K562 (cell line): ENCODE results near the gene SLC2A10. TPM values are rescaled to one million over a fixed set of nuclear protein-coding genes. Genes with fewer than 3 reads are reported as not detected.
A peak's percentile ranks its signal among the peaks of the same experiment; 100 is the strongest.

Source experiments
- ATAC-seq: fragments of 200-7000 bp; cut with Tn5 transposase; 3 replicates; pipeline ENCODE4 v1.9.1; 2020; ENCODE audit warnings: moderate library complexity
- BruUV-seq: library from RNA; stranded (reverse); fragments of 400-500 nt; replicated peaks from 2 replicates; lab custom pipeline; 2021; lab: Mats Ljungman, UMichigan
- CTCF ChIA-PET: fragments of 300-600 bp; formaldehyde crosslinking; extraction: SDS; loops from one replicate; lab custom pipeline; 2021; ENCODE audit warnings: low intra/inter-chr PET ratio; lab: Yijun Ruan, JAX
- POLR2A ChIA-PET: fragments of 300-600, 350-650 bp; sonication (Branson Sonifier 250); formaldehyde crosslinking; extraction: SDS; loops from one replicate; lab custom pipeline; 2021; ENCODE audit warnings: antibody characterized with exemption, inconsistent platforms; lab: Yijun Ruan, JAX
- DNase-seq, 4 experiments: peaks; one replicate each; pipeline versions ENCODE4 v3.0.0 to v3.0.0-alpha.2; 2011 to 2018; ENCODE audit warnings: low spot score in 3 of 4, mixed read lengths in 3 of 4; ENCODE audit errors: extremely low read depth in 1 of 4
- FAIRE-seq: peaks from 2 replicates; lab custom pipeline; 2011; peaks lifted over from hg19 to GRCh38; lab: Jason Lieb, UNC
- H2AFZ ChIP-seq: 2 replicates; pipeline ENCODE4 v1.6.0; 2011; ENCODE audit warnings: low read depth, low read length, control low read depth, inconsistent platforms
- H3K27ac ChIP-seq: fragments of 200-600 bp; 3 replicates; pipeline ENCODE4 v1.8.0; 2011; ENCODE audit warnings: low read depth, mild to moderate bottlenecking, control low read depth, inconsistent platforms, low read length, moderate library complexity, mixed read lengths; ENCODE audit errors: extremely low read depth
- H3K27me3 ChIP-seq, 2 experiments: fragments of 300-600 bp in 1 of 2; 2 replicates in 1 of 2; 3 replicates in 1 of 2; pipeline versions ENCODE4 v1.6.0 to v1.8.0; 2011; ENCODE audit warnings: inconsistent platforms in 2 of 2, low read length in 2 of 2, mild to moderate bottlenecking in 1 of 2, mixed read lengths in 1 of 2, moderate library complexity in 1 of 2; ENCODE audit not compliant: control insufficient read depth in 2 of 2, insufficient read depth in 2 of 2
- H3K36me3 ChIP-seq: fragments of 300-600 bp; 3 replicates; pipeline ENCODE4 v1.8.0; 2011; ENCODE audit warnings: mild to moderate bottlenecking, low read length, inconsistent platforms; ENCODE audit not compliant: control insufficient read depth, insufficient read depth
- H3K4me1 ChIP-seq, 2 experiments: fragments of 200-600 bp in 1 of 2; replicated peaks in 1 of 2; 2 replicates in 1 of 2; 3 replicates in 1 of 2; pipeline versions ENCODE4 v1.5.1 to v1.8.0; 2011; ENCODE audit warnings: inconsistent platforms in 2 of 2, low read length in 2 of 2, mild to moderate bottlenecking in 1 of 2, mixed read lengths in 1 of 2, moderate library complexity in 1 of 2; ENCODE audit not compliant: control insufficient read depth in 2 of 2, insufficient read depth in 2 of 2
- H3K4me2 ChIP-seq: 2 replicates; pipeline ENCODE4 v1.6.1; 2011; ENCODE audit warnings: low read length, control low read depth, inconsistent platforms, mixed read lengths; ENCODE audit not compliant: insufficient read depth
- H3K4me3 ChIP-seq: fragments of 200-600 bp; sonication (generic), shearing (Covaris generic); 2 replicates; pipeline ENCODE4 v1.5.1; 2016; ENCODE audit warnings: control low read depth, inconsistent platforms
- H3K79me2 ChIP-seq: fragments of 200-600 bp; 3 replicates; pipeline ENCODE4 v1.8.0; 2011; ENCODE audit warnings: low read length, inconsistent platforms; ENCODE audit not compliant: control insufficient read depth, insufficient read depth
- H3K9ac ChIP-seq, 2 experiments: 2 replicates each; pipeline versions ENCODE4 v1.6.0 to v1.6.1; 2011; ENCODE audit warnings: low read depth in 2 of 2, low read length in 2 of 2, control low read depth in 1 of 2, inconsistent platforms in 1 of 2, mild to moderate bottlenecking in 1 of 2, mixed read lengths in 1 of 2; ENCODE audit not compliant: insufficient read depth in 1 of 2
- H3K9me1 ChIP-seq: one replicate; pipeline ENCODE4 v1.6.0; 2011; ENCODE audit warnings: inconsistent platforms, mild to moderate bottlenecking, low read length, moderate library complexity; ENCODE audit not compliant: control insufficient read depth, insufficient read depth
- H3K9me3 ChIP-seq: replicated peaks from 2 replicates; pipeline ENCODE4 v1.5.1; 2011; ENCODE audit warnings: low read depth, low read length, inconsistent platforms; ENCODE audit not compliant: control insufficient read depth, insufficient read depth
- H4K20me1 ChIP-seq: replicated peaks from 2 replicates; pipeline ENCODE4 v1.6.1; 2011; ENCODE audit warnings: low read length, inconsistent platforms, mixed read lengths; ENCODE audit not compliant: control insufficient read depth, insufficient read depth
- BCL6 ChIP-seq: fragments of 250-450 bp; sonication (Bioruptor Pico); IDR thresholded peaks from 2 replicates; pipeline ENCODE4 v1.4.0; 2020
- BHLHE40 ChIP-seq: IDR thresholded peaks from 2 replicates; pipeline ENCODE4 v1.6.1; 2011; ENCODE audit warnings: low read length, improper control_type of control experiment
- CCNT2 ChIP-seq: IDR thresholded peaks from 2 replicates; pipeline ENCODE4 v1.6.1; 2011; ENCODE audit warnings: borderline replicate concordance, low read depth, mild to moderate bottlenecking, moderate library complexity, mixed read lengths, low read length; ENCODE audit not compliant: insufficient read length; ENCODE audit errors: extremely low read depth
- ELF2 ChIP-seq: fragments of 250-450 bp; sonication (Bioruptor Pico); IDR thresholded peaks from 2 replicates; pipeline ENCODE4 v1.5.0; 2021; ENCODE audit warnings: mild to moderate bottlenecking
- GTF2F1 ChIP-seq: IDR thresholded peaks from 2 replicates; pipeline ENCODE4 v1.6.1; 2011; ENCODE audit warnings: low read depth, low read length, improper control_type of control experiment
- POLR2A ChIP-seq: fragments of 450-650 bp; conservative IDR thresholded peaks from 2 replicates; pipeline ENCODE4 v1.6.1; 2016
- POLR2AphosphoS5 ChIP-seq: IDR thresholded peaks from 2 replicates; pipeline ENCODE4 v1.6.1; 2011; ENCODE audit warnings: mild to moderate bottlenecking, low read depth, low read length, moderate library complexity; ENCODE audit not compliant: control insufficient read depth, insufficient read depth
- RBM25 ChIP-seq: fragments of 200-400 bp; formaldehyde crosslinking; IDR thresholded peaks from 2 replicates; pipeline ENCODE4 v1.6.1; 2018; ENCODE audit warnings: low read length, low read depth, moderate library complexity; ENCODE audit not compliant: severe bottlenecking
- TCF7L2 ChIP-seq: fragments of 150-350 bp; IDR thresholded peaks from 2 replicates; pipeline ENCODE4 v1.6.1; 2016; ENCODE audit warnings: low read depth, mild to moderate bottlenecking, low read length, moderate library complexity
- TGIF2 ChIP-seq: sonication (generic); formaldehyde crosslinking; IDR thresholded peaks from 2 replicates; pipeline ENCODE4 v1.8.1; 2022; ENCODE audit warnings: mild to moderate bottlenecking, missing genetic modification reagents, moderate library complexity
- WGBS: fragments of 100-300 bp; shearing (Covaris generic); methylation state at CpG from one replicate; pipeline ENCODE4 v1.1.6; 2016; ENCODE audit warnings: low coverage, mixed read lengths; ENCODE audit not compliant: insufficient coverage; ENCODE audit errors: missing lambda C conversion rate; 5-methylcytosine and 5-hydroxymethylcytosine counted together
- in situ Hi-C: fragments of 300-500 bp; cut with MboI; formaldehyde crosslinking; loops from 4 replicates; pipeline ENCODE4 v1.15.0; 2018; ENCODE audit warnings: inconsistent platforms, mixed read lengths
- intact Hi-C: fragments of 100-400 bp; cut with micrococcal nuclease; formaldehyde crosslinking; loops from 2 replicates; pipeline ENCODE4 v1.14.2; 2022
- polyA plus RNA-seq, 8 experiments: library from polyadenylated mRNA; depleted of rRNA in 4 of 8; stranded (reverse) in 5 of 8; unstranded in 3 of 8; fragments of >200 nt; fragmentation: Nextera tagmentation in 2 of 8; fragmentation: Illumina TruSeq in 1 of 8; extraction: Ambion mirVana in 2 of 8; extraction: Trizol in 1 of 8; gene quantifications; 2 replicates each; pipeline versions ENCODE4 v1.2.1 to v1.2.3, GENCODE V29; 2011 to 2014; ENCODE audit warnings: inconsistent platforms in 1 of 8, missing spikeins in 1 of 8
- total RNA-seq, 7 experiments: library from RNA; depleted of rRNA in 6 of 7; stranded (reverse); fragments of >200 nt in 6 of 7; fragmentation: Illumina TruSeq in 2 of 7; extraction: Trizol in 2 of 7; gene quantifications; 2 replicates each; pipeline versions ENCODE4 v1.2.1 to v1.2.3, GENCODE V29; 2011 to 2021; ENCODE audit warnings: low replicate concordance in 1 of 7
- TF ChIP-seq, protein P1 (sequence below): sonication (generic); formaldehyde crosslinking; IDR thresholded peaks from 2 replicates; pipeline ENCODE4 v1.8.0; 2022; ENCODE audit warnings: mild to moderate bottlenecking, missing genetic modification reagents
- TF ChIP-seq, protein P2 (sequence below): sonication (generic); formaldehyde crosslinking; IDR thresholded peaks from 2 replicates; pipeline ENCODE4 v1.8.0; 2022; ENCODE audit warnings: mild to moderate bottlenecking, low read depth, missing genetic modification reagents
- TF ChIP-seq, protein P3 (sequence below): fragments of 450-650 bp; IDR thresholded peaks from 2 replicates; pipeline ENCODE4 v1.6.1; 2016; ENCODE audit warnings: borderline replicate concordance

Gene SLC2A10
- total and polyA plus RNA-seq, 9 of the 15 experiments (the other 6 are each of a cell fraction or from before 2014, with no cell fraction given) = 0.01 to 1.8 (median 0.10) TPM

DNA sequence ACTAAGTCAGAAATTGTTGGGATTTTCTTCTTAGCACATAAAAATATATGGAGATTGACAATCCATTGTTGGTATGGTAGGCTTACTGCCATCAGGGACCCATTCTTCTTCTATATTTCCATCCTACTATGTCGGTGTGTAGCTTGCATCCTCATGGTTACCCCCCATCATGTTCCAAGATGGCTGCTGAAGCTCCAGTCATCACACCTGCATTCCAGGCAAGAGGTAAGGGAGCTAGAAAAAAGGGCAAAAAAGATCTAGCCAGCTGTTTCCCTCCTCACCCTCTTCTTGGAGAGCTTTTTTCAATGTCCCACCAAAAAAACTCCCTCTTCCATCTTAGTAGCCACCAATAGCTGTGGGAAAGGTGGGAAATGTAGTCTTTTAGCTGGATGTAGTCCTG lies 13.6 kb downstream of the SLC2A10 start:
- Histone ChIP-seq H4K20me1 (no peaks in the 10 kb centered on the region), H3K4me2 (no peak overlapping the region), H3K4me1 (no peaks in the 10 kb centered on the region; a peak in 2 of 5 replicates), H3K4me3 (no peak overlapping the region), H3K27ac (no peak overlapping the region), H3K9me1 (no peaks in the 10 kb centered on the region), H3K36me3 (no peaks in the 10 kb centered on the region), H3K9me3 (no peaks in the 10 kb centered on the region), H3K9ac (no peak overlapping the region), H3K27me3 (peaks cover 0 to 11% of the 10 kb centered on the region in 2 experiments; a peak in 1 of 5 replicates), H3K79me2 (no peaks in the 10 kb centered on the region), H2AFZ (no peak overlapping the region)
- no peak for TF ChIP-seq CCNT2
- peak; percentile 91 for TF ChIP-seq RBM25
- POLR2A ChIA-PET = no interaction called here
- DNase-seq = no peak
- ATAC-seq = no peak
- FAIRE-seq = no peak
- in situ Hi-C loops = no loop called here
- no TSS peak for BruUV-seq
- 0% methylated on average over 1 of the region's 1 CpG for WGBS
- intact Hi-C loops = no loop called here
- CTCF ChIA-PET = no interaction called here

DNA sequence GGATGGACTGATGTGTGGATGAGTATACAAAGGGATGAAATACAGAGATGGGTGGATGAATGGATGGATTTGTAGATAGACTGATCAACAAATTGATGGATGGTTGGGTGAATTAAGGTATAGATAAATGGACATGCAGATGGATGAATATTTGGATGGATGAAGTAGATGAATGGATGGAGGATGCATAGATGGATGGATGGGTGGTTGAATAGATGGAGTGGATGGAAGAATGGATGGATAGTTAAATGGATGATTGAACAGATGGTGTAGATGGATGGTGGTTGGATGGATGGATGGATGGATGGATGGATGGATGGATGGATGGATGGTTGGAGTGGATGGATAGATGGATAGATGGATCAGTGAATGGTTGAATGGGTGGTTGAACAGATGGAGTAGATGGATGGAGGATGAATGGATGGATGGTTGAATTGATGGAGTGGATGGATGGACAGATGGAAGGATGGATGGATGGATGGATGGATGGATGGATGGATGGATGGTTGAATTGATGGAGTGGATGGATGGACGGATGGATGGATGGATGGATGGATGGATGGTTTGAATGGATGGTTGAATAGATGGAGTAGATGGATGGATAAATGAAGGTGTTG lies 15.0 kb downstream of the SLC2A10 start:
- ATAC-seq = no peak
- FAIRE-seq = no peak
- in situ Hi-C loops = no loop called here
- TF ChIP-seq ELF2 (CRISPR knock-in tag) (no peak), TGIF2 (no peak), BCL6 (no peak), TCF7L2 (no peak), GTF2F1 (no peak), POLR2A (no peak), BHLHE40 (no peak), POLR2AphosphoS5 (no peak)
- TF ChIP-seq, protein P1, sequence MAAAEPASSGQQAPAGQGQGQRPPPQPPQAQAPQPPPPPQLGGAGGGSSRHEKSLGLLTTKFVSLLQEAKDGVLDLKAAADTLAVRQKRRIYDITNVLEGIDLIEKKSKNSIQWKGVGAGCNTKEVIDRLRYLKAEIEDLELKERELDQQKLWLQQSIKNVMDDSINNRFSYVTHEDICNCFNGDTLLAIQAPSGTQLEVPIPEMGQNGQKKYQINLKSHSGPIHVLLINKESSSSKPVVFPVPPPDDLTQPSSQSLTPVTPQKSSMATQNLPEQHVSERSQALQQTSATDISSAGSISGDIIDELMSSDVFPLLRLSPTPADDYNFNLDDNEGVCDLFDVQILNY (CRISPR knock-in tag) = no peak
- TF ChIP-seq, protein P2, sequence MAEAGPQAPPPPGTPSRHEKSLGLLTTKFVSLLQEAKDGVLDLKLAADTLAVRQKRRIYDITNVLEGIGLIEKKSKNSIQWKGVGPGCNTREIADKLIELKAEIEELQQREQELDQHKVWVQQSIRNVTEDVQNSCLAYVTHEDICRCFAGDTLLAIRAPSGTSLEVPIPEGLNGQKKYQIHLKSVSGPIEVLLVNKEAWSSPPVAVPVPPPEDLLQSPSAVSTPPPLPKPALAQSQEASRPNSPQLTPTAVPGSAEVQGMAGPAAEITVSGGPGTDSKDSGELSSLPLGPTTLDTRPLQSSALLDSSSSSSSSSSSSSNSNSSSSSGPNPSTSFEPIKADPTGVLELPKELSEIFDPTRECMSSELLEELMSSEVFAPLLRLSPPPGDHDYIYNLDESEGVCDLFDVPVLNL (CRISPR knock-in tag) = no peak
- TF ChIP-seq, protein P3, sequence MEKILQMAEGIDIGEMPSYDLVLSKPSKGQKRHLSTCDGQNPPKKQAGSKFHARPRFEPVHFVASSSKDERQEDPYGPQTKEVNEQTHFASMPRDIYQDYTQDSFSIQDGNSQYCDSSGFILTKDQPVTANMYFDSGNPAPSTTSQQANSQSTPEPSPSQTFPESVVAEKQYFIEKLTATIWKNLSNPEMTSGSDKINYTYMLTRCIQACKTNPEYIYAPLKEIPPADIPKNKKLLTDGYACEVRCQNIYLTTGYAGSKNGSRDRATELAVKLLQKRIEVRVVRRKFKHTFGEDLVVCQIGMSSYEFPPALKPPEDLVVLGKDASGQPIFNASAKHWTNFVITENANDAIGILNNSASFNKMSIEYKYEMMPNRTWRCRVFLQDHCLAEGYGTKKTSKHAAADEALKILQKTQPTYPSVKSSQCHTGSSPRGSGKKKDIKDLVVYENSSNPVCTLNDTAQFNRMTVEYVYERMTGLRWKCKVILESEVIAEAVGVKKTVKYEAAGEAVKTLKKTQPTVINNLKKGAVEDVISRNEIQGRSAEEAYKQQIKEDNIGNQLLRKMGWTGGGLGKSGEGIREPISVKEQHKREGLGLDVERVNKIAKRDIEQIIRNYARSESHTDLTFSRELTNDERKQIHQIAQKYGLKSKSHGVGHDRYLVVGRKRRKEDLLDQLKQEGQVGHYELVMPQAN = no peak

More for the DNA sequence above, 15.0 kb downstream of the SLC2A10 start:
- no peaks in the 10 kb centered on the region for H4K20me1 ChIP-seq
- H3K4me3 ChIP-seq = no peak overlapping the region
- POLR2A ChIA-PET = no interaction called here
- intact Hi-C loops = no loop called here
- no peak for DNase-seq
- H3K9me1 ChIP-seq = no peaks in the 10 kb centered on the region
- no TSS peak for BruUV-seq
- peaks cover 3 to 19% of the 10 kb centered on the region in 2 experiments; a peak in 3 of 5 replicates for H3K27me3 ChIP-seq
- no peaks in the 10 kb centered on the region for H3K36me3 ChIP-seq
- 0% methylated on average over 1 of the region's 1 CpG for whole genome bisulfite sequencing
- no peak overlapping the region for H3K9ac ChIP-seq
- no peaks in the 10 kb centered on the region for H3K9me3 ChIP-seq
- no peak overlapping the region for H3K27ac ChIP-seq
- H3K4me2 ChIP-seq = no peak overlapping the region
- no peaks in the 10 kb centered on the region; a peak in 2 of 5 replicates for H3K4me1 ChIP-seq
- H2AFZ ChIP-seq = no peak overlapping the region
- CTCF ChIA-PET = no interaction called here
- no peaks in the 10 kb centered on the region for H3K79me2 ChIP-seq
